HepG2 (cell line): ENCODE results near the gene MBTD1. TPM values are rescaled to one million over a fixed set of nuclear protein-coding genes. Genes with fewer than 3 reads are reported as not detected.

ENCODE experiments used
- ARID5B ChIP-seq: IDR thresholded peaks from 2 replicates; pipeline ENCODE4 v1.4.0; 2020; ENCODE audit warnings: mild to moderate bottlenecking, missing genetic modification reagents
- DMAP1 ChIP-seq: IDR thresholded peaks from 2 replicates; pipeline ENCODE4 v1.6.1; 2016
- ELF3 ChIP-seq: IDR thresholded peaks from 2 replicates; pipeline ENCODE4 v1.6.1; 2016; ENCODE audit warnings: missing genetic modification reagents, missing compliant biosample characterization
- FOXP4 ChIP-seq: sonication (generic); formaldehyde crosslinking; IDR thresholded peaks from 2 replicates; pipeline ENCODE4 v1.4.0; 2020; ENCODE audit warnings: missing genetic modification reagents
- GABPB1 ChIP-seq: IDR thresholded peaks from 2 replicates; pipeline ENCODE4 v1.6.1; 2016; ENCODE audit warnings: mild to moderate bottlenecking, missing genetic modification reagents, moderate library complexity, missing compliant biosample characterization
- ONECUT2 ChIP-seq: sonication (generic); formaldehyde crosslinking; IDR thresholded peaks from 2 replicates; pipeline ENCODE4 v1.4.0; 2020; ENCODE audit warnings: missing genetic modification reagents
- SMYD3 ChIP-seq: sonication (generic); formaldehyde crosslinking; IDR thresholded peaks from 2 replicates; pipeline ENCODE4 v1.8.1; 2023; ENCODE audit warnings: mild to moderate bottlenecking, missing genetic modification reagents
- YEATS2 ChIP-seq: sonication (generic); formaldehyde crosslinking; IDR thresholded peaks from 2 replicates; pipeline ENCODE4 v1.4.0; 2020; ENCODE audit warnings: missing genetic modification reagents, borderline replicate concordance
- ZBTB38 ChIP-seq: sonication (generic); formaldehyde crosslinking; IDR thresholded peaks from 2 replicates; pipeline ENCODE4 v1.5.1; 2020; ENCODE audit warnings: mild to moderate bottlenecking, missing genetic modification reagents
- ZBTB42 ChIP-seq: sonication (generic); formaldehyde crosslinking; IDR thresholded peaks from 2 replicates; pipeline ENCODE4 v1.5.0; 2020; ENCODE audit warnings: mild to moderate bottlenecking, missing genetic modification reagents
- ZNF296 ChIP-seq: sonication (generic); formaldehyde crosslinking; conservative IDR thresholded peaks from 2 replicates; pipeline ENCODE4 v1.5.0; 2020; ENCODE audit warnings: mild to moderate bottlenecking, missing genetic modification reagents
- ZNF546 ChIP-seq: sonication (generic); formaldehyde crosslinking; conservative IDR thresholded peaks from 2 replicates; pipeline ENCODE4 v1.8.1; 2023; ENCODE audit warnings: mild to moderate bottlenecking, missing genetic modification reagents
- ZNF557 ChIP-seq: sonication (generic); formaldehyde crosslinking; IDR thresholded peaks from 2 replicates; pipeline ENCODE4 v1.4.0; 2020; ENCODE audit warnings: missing genetic modification reagents
- ZSCAN5A ChIP-seq: sonication (generic); formaldehyde crosslinking; IDR thresholded peaks from 2 replicates; pipeline ENCODE4 v1.8.0; 2022; ENCODE audit warnings: mild to moderate bottlenecking, missing genetic modification reagents, borderline replicate concordance
- polyA plus RNA-seq, 8 experiments: library from polyadenylated mRNA; depleted of rRNA in 3 of 8; stranded (reverse) in 7 of 8; unstranded in 1 of 8; fragments of >200 nt; fragmentation: Illumina TruSeq in 4 of 8; extraction: Trizol in 4 of 8; gene quantifications; 2 replicates each; pipeline versions ENCODE4 v1.2.1 to v1.2.3, GENCODE V29; 2011 to 2016; ENCODE audit warnings: low read depth in 4 of 8, missing spikeins in 1 of 8, mixed read lengths in 1 of 8; ENCODE audit not compliant: insufficient read depth in 1 of 8
- total RNA-seq, 5 experiments: library from RNA; depleted of rRNA; stranded (reverse); fragments of >200 nt; fragmentation: Illumina TruSeq; extraction: Trizol; gene quantifications; 2 replicates each; pipeline ENCODE4 v1.2.3, GENCODE V29; 2016; ENCODE audit warnings: low read depth in 1 of 5
- TF ChIP-seq, protein P1 (sequence below): sonication (generic); formaldehyde crosslinking; conservative IDR thresholded peaks from 2 replicates; pipeline ENCODE4 v1.4.0; 2020; ENCODE audit warnings: mild to moderate bottlenecking, missing genetic modification reagents, moderate library complexity
- TF ChIP-seq, protein P2 (sequence below): sonication (generic); formaldehyde crosslinking; IDR thresholded peaks from 2 replicates; pipeline ENCODE4 v1.9.0; 2021; ENCODE audit warnings: missing genetic modification reagents, mild to moderate bottlenecking, borderline replicate concordance

Gene MBTD1
- total and polyA plus RNA-seq, 2 of the 13 experiments (the other 11 are each of a cell fraction or from before 2014, with no cell fraction given) = 20.9 TPM

GRCh38 chr17:51255673-51256072 is 4.2 kb downstream of the MBTD1 start (continued):
- TF ChIP-seq ZSCAN5A (CRISPR knock-in tag) = no peak
- TF ChIP-seq FOXP4 = no peak
- peak; percentile 20; the same call in 1 of the 2 replicates for TF ChIP-seq ONECUT2 (CRISPR knock-in tag)
- TF ChIP-seq ZNF557 (CRISPR knock-in tag) = no peak
- TF ChIP-seq ZNF296 (CRISPR knock-in tag) = no peak
- TF ChIP-seq ZBTB42 = no peak
- TF ChIP-seq ELF3 (CRISPR knock-in tag) = no peak
- no peak for TF ChIP-seq ZBTB38 (CRISPR knock-in tag)
- TF ChIP-seq, protein P1, sequence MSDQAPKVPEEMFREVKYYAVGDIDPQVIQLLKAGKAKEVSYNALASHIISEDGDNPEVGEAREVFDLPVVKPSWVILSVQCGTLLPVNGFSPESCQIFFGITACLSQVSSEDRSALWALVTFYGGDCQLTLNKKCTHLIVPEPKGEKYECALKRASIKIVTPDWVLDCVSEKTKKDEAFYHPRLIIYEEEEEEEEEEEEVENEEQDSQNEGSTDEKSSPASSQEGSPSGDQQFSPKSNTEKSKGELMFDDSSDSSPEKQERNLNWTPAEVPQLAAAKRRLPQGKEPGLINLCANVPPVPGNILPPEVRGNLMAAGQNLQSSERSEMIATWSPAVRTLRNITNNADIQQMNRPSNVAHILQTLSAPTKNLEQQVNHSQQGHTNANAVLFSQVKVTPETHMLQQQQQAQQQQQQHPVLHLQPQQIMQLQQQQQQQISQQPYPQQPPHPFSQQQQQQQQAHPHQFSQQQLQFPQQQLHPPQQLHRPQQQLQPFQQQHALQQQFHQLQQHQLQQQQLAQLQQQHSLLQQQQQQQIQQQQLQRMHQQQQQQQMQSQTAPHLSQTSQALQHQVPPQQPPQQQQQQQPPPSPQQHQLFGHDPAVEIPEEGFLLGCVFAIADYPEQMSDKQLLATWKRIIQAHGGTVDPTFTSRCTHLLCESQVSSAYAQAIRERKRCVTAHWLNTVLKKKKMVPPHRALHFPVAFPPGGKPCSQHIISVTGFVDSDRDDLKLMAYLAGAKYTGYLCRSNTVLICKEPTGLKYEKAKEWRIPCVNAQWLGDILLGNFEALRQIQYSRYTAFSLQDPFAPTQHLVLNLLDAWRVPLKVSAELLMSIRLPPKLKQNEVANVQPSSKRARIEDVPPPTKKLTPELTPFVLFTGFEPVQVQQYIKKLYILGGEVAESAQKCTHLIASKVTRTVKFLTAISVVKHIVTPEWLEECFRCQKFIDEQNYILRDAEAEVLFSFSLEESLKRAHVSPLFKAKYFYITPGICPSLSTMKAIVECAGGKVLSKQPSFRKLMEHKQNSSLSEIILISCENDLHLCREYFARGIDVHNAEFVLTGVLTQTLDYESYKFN (CRISPR knock-in tag) = 0 out of 2 replicates have a peak, but pooled peaks have one; percentile 35
- TF ChIP-seq, protein P2, sequence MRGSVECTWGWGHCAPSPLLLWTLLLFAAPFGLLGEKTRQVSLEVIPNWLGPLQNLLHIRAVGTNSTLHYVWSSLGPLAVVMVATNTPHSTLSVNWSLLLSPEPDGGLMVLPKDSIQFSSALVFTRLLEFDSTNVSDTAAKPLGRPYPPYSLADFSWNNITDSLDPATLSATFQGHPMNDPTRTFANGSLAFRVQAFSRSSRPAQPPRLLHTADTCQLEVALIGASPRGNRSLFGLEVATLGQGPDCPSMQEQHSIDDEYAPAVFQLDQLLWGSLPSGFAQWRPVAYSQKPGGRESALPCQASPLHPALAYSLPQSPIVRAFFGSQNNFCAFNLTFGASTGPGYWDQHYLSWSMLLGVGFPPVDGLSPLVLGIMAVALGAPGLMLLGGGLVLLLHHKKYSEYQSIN (CRISPR knock-in tag) = no peak
- no peak for TF ChIP-seq DMAP1
- TF ChIP-seq GABPB1 (CRISPR knock-in tag) = no peak
- no peak for TF ChIP-seq ZNF546 (CRISPR knock-in tag)
- TF ChIP-seq YEATS2 (CRISPR knock-in tag) = 0 out of 2 replicates have a peak, but pooled peaks have one; percentile 5
- no peak for TF ChIP-seq SMYD3 (CRISPR knock-in tag)
- peak; percentile 20; the same call in 1 of the 2 replicates for TF ChIP-seq ARID5B (CRISPR knock-in tag)
